Measurements from ENCODE around the gene SLC22A24. TPM values are rescaled to one million over a fixed set of nuclear protein-coding genes. Genes with fewer than 3 reads are reported as not detected.

The SLC22A24 gene
- total and polyA plus RNA-seq, 4 donors = 0.02 to 0.59 (median 0.42) TPM; not detected in 1

- WGBS = 86% methylated on average over 1 of the region's 1 CpG
- no peak overlapping the region for H3K27ac ChIP-seq (ENCODE audit: low read depth in 1 of 2, low read length in 2 of 2)
- H3K4me1 ChIP-seq (ENCODE audit: control insufficient read depth in 4 of 4, insufficient read depth in 4 of 4, low read length in 3 of 4) = no peaks in the 10 kb centered on the region
- H3K27me3 ChIP-seq (ENCODE audit: control insufficient read depth in 4 of 4, insufficient read depth in 4 of 4, low read length in 3 of 4) = no peaks in the 10 kb centered on the region
- TF ChIP-seq, protein P1, sequence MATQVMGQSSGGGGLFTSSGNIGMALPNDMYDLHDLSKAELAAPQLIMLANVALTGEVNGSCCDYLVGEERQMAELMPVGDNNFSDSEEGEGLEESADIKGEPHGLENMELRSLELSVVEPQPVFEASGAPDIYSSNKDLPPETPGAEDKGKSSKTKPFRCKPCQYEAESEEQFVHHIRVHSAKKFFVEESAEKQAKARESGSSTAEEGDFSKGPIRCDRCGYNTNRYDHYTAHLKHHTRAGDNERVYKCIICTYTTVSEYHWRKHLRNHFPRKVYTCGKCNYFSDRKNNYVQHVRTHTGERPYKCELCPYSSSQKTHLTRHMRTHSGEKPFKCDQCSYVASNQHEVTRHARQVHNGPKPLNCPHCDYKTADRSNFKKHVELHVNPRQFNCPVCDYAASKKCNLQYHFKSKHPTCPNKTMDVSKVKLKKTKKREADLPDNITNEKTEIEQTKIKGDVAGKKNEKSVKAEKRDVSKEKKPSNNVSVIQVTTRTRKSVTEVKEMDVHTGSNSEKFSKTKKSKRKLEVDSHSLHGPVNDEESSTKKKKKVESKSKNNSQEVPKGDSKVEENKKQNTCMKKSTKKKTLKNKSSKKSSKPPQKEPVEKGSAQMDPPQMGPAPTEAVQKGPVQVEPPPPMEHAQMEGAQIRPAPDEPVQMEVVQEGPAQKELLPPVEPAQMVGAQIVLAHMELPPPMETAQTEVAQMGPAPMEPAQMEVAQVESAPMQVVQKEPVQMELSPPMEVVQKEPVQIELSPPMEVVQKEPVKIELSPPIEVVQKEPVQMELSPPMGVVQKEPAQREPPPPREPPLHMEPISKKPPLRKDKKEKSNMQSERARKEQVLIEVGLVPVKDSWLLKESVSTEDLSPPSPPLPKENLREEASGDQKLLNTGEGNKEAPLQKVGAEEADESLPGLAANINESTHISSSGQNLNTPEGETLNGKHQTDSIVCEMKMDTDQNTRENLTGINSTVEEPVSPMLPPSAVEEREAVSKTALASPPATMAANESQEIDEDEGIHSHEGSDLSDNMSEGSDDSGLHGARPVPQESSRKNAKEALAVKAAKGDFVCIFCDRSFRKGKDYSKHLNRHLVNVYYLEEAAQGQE (IDR thresholded peaks at IDR 0.05) = no peak
- TF ChIP-seq JUND (IDR thresholded peaks at IDR 0.05) (no peak), CTCF (IDR thresholded peaks at IDR 0.05; ENCODE audit: low read depth, low read length, missing input control) (no peak)
- H3K36me3 ChIP-seq (ENCODE audit: control insufficient read depth in 4 of 4, insufficient read depth in 3 of 4, low read depth in 1 of 4, low read length in 3 of 4) = no peaks in the 10 kb centered on the region
- H3K9me3 ChIP-seq (ENCODE audit: control insufficient read depth in 4 of 4, low read length in 3 of 4) = no peaks in the 10 kb centered on the region
- no peak for DNase-seq (ENCODE audit: low spot score)
- no peak overlapping the region for H3K9ac ChIP-seq (ENCODE audit: low read depth in 1 of 2, low read length in 2 of 2)
- no peak overlapping the region for H3K4me3 ChIP-seq (ENCODE audit: low read depth in 1 of 3, low read length in 3 of 3)
These were observed 11.8 kb upstream of the SLC22A24 start for GRCh38 chr11:63155794-63156193.

DNA sequence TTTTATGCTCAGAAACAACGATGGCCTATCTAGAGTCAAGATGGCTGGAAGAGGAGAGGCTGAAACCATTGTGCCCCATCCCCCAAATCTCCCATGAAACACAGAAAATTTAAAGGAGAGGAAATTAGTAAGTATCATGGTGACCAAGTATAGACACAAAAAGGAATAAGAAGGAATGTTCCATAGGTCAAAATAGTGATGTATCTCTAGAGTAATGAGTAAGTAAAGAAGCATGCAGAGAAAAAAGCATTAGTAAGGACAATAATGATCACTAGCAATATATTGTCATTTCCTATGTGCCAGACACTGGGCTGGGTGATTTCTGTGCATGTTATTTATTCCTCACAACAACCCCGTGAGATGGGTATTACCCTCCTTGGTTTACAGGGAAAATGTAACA, 2.6 kb upstream of the SLC22A24 start:
- Histone ChIP-seq H3K36me3 (ENCODE audit: control insufficient read depth in 4 of 4, insufficient read depth in 3 of 4, low read depth in 1 of 4, low read length in 3 of 4) (no peaks in the 10 kb centered on the region), H3K4me3 (ENCODE audit: low read depth in 1 of 3, low read length in 3 of 3) (no peak overlapping the region), H3K9me3 (ENCODE audit: control insufficient read depth in 4 of 4, low read length in 3 of 4) (no peaks in the 10 kb centered on the region), H3K4me1 (ENCODE audit: control insufficient read depth in 4 of 4, insufficient read depth in 4 of 4, low read length in 3 of 4) (no peaks in the 10 kb centered on the region), H3K27ac (ENCODE audit: low read depth in 1 of 2, low read length in 2 of 2) (no peak overlapping the region), H3K9ac (ENCODE audit: low read depth in 1 of 2, low read length in 2 of 2) (no peak overlapping the region), H3K27me3 (ENCODE audit: control insufficient read depth in 4 of 4, insufficient read depth in 4 of 4, low read length in 3 of 4) (no peaks in the 10 kb centered on the region)
- 80% methylated on average over 2 of the region's 2 CpGs for WGBS
- TF ChIP-seq GABPA (IDR thresholded peaks at IDR 0.05 in 1 of 2, conservative IDR thresholded peaks at IDR 0.05 in 1 of 2) (no peak), YY1 (IDR thresholded peaks at IDR 0.05) (no peak), FOXA2 (IDR thresholded peaks at IDR 0.05) (no peak), SP1 (IDR thresholded peaks at IDR 0.05) (no peak), EGR1 (IDR thresholded peaks at IDR 0.05; ENCODE audit: low read depth in 2 of 2) (no peak), FOXA1 (IDR thresholded peaks at IDR 0.05) (no peak), ATF3 (IDR thresholded peaks at IDR 0.05) (no peak), TAF1 (conservative IDR thresholded peaks at IDR 0.05) (no peak), JUND (IDR thresholded peaks at IDR 0.05) (no peak), HNF4A (conservative IDR thresholded peaks at IDR 0.05) (no peak), MAX (IDR thresholded peaks at IDR 0.05) (no peak)
- TF ChIP-seq, protein P1 (IDR thresholded peaks at IDR 0.05) = no peak
- TF ChIP-seq, protein P2, sequence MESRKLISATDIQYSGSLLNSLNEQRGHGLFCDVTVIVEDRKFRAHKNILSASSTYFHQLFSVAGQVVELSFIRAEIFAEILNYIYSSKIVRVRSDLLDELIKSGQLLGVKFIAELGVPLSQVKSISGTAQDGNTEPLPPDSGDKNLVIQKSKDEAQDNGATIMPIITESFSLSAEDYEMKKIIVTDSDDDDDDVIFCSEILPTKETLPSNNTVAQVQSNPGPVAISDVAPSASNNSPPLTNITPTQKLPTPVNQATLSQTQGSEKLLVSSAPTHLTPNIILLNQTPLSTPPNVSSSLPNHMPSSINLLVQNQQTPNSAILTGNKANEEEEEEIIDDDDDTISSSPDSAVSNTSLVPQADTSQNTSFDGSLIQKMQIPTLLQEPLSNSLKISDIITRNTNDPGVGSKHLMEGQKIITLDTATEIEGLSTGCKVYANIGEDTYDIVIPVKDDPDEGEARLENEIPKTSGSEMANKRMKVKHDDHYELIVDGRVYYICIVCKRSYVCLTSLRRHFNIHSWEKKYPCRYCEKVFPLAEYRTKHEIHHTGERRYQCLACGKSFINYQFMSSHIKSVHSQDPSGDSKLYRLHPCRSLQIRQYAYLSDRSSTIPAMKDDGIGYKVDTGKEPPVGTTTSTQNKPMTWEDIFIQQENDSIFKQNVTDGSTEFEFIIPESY (IDR thresholded peaks at IDR 0.05) = no peak
- DNase-seq (ENCODE audit: low spot score) = no peak

Data from liver (tissue), 9 donors.